Measurements from ENCODE around the gene TBX3. TPM values are rescaled to one million over a fixed set of nuclear protein-coding genes. Genes with fewer than 3 reads are reported as not detected.

TBX3 gene
- total and polyA plus RNA-seq, 4 donors, result 5.8 to 26.8 (median 17.6) TPM

DNA sequence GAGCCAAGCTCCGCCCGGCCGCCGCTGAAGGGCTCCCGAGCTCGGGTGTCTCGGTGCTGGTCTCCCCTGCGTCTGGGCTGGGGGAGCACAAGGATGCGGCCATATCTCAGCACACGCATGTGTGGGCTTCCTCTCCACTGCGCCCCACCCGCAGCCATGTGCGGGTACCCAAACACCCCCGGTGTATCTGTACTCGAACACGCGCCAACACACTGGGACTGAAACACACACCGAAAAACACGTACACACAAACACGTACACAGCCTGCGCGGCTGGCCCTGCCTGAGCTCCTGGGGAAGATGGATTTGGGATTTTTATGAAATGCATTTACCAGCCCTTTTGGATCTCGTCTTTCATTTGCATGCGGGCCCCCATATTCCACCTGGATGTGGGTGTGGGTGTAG is 897 bp upstream of the TBX3 start:
- no peak for DNase-seq (ENCODE audit: low spot score)
- H3K4me3 ChIP-seq (ENCODE audit: low read depth in 1 of 3, low read length in 3 of 3), result peak overlapping the region; percentile 53 to 79 (median 67)
- WGBS, result 7% methylated on average over 24 of the region's 24 CpGs
- peaks cover 2 to 16% (median 5%) of the 10 kb centered on the region in 4 donors for H3K4me1 ChIP-seq (ENCODE audit: control insufficient read depth in 4 of 4, insufficient read depth in 4 of 4, low read length in 3 of 4)
- H3K27ac ChIP-seq (ENCODE audit: low read depth in 1 of 2, low read length in 2 of 2), result peak overlapping the region; percentile 93 to 95
- no peaks in the 10 kb centered on the region for H3K36me3 ChIP-seq (ENCODE audit: control insufficient read depth in 4 of 4, insufficient read depth in 3 of 4, low read depth in 1 of 4, low read length in 3 of 4)
- peak overlapping the region; percentile 65 to 85 for H3K9ac ChIP-seq (ENCODE audit: low read depth in 1 of 2, low read length in 2 of 2)
- H3K9me3 ChIP-seq (ENCODE audit: control insufficient read depth in 4 of 4, low read length in 3 of 4), result no peaks in the 10 kb centered on the region
- TF ChIP-seq, protein P1, sequence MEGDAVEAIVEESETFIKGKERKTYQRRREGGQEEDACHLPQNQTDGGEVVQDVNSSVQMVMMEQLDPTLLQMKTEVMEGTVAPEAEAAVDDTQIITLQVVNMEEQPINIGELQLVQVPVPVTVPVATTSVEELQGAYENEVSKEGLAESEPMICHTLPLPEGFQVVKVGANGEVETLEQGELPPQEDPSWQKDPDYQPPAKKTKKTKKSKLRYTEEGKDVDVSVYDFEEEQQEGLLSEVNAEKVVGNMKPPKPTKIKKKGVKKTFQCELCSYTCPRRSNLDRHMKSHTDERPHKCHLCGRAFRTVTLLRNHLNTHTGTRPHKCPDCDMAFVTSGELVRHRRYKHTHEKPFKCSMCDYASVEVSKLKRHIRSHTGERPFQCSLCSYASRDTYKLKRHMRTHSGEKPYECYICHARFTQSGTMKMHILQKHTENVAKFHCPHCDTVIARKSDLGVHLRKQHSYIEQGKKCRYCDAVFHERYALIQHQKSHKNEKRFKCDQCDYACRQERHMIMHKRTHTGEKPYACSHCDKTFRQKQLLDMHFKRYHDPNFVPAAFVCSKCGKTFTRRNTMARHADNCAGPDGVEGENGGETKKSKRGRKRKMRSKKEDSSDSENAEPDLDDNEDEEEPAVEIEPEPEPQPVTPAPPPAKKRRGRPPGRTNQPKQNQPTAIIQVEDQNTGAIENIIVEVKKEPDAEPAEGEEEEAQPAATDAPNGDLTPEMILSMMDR (IDR thresholded peaks at IDR 0.05; ENCODE audit: low read depth, low read length, missing input control), result no peak
- no peak for TF ChIP-seq GABPA (IDR thresholded peaks at IDR 0.05 in 1 of 2, conservative IDR thresholded peaks at IDR 0.05 in 1 of 2)
- TF ChIP-seq EGR1 (IDR thresholded peaks at IDR 0.05; ENCODE audit: low read depth in 2 of 2), result no peak
- no peak for TF ChIP-seq HNF4G (IDR thresholded peaks at IDR 0.05)
- no peak for TF ChIP-seq FOXA2 (IDR thresholded peaks at IDR 0.05)
- TF ChIP-seq JUND (IDR thresholded peaks at IDR 0.05), result no peak
- TF ChIP-seq, protein P2, sequence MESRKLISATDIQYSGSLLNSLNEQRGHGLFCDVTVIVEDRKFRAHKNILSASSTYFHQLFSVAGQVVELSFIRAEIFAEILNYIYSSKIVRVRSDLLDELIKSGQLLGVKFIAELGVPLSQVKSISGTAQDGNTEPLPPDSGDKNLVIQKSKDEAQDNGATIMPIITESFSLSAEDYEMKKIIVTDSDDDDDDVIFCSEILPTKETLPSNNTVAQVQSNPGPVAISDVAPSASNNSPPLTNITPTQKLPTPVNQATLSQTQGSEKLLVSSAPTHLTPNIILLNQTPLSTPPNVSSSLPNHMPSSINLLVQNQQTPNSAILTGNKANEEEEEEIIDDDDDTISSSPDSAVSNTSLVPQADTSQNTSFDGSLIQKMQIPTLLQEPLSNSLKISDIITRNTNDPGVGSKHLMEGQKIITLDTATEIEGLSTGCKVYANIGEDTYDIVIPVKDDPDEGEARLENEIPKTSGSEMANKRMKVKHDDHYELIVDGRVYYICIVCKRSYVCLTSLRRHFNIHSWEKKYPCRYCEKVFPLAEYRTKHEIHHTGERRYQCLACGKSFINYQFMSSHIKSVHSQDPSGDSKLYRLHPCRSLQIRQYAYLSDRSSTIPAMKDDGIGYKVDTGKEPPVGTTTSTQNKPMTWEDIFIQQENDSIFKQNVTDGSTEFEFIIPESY (IDR thresholded peaks at IDR 0.05), result no peak
- TF ChIP-seq NR2F2 (IDR thresholded peaks at IDR 0.05), result no peak
- TF ChIP-seq FOXA1 (IDR thresholded peaks at IDR 0.05), result no peak
- TF ChIP-seq HNF4A (conservative IDR thresholded peaks at IDR 0.05), result no peak
- TF ChIP-seq RXRA (IDR thresholded peaks at IDR 0.05), result no peak
- no peak for TF ChIP-seq RAD21 (IDR thresholded peaks at IDR 0.05)
- TF ChIP-seq, protein P3, sequence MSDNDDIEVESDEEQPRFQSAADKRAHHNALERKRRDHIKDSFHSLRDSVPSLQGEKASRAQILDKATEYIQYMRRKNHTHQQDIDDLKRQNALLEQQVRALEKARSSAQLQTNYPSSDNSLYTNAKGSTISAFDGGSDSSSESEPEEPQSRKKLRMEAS (IDR thresholded peaks at IDR 0.05), result no peak
- no peak for TF ChIP-seq REST (IDR thresholded peaks at IDR 0.05)
- TF ChIP-seq SP1 (IDR thresholded peaks at IDR 0.05), result no peak
- TF ChIP-seq TAF1 (conservative IDR thresholded peaks at IDR 0.05), result no peak
- no peak for TF ChIP-seq ATF3 (IDR thresholded peaks at IDR 0.05)
- TF ChIP-seq YY1 (IDR thresholded peaks at IDR 0.05), result no peak
- H3K27me3 ChIP-seq (ENCODE audit: control insufficient read depth in 4 of 4, insufficient read depth in 4 of 4, low read length in 3 of 4), result no peaks in the 10 kb centered on the region

All from liver (tissue), 9 donors.